SH-SY5Y (cell line): ENCODE results near the gene LNX2.

Experiments used
- GATA2 ChIP-seq: IDR thresholded peaks from 2 replicates; pipeline ENCODE4 v1.6.1; 2011; ENCODE audit warnings: mild to moderate bottlenecking, low read depth, low read length
- GATA3 ChIP-seq: IDR thresholded peaks from 2 replicates; pipeline ENCODE4 v1.6.1; 2011; ENCODE audit warnings: low read depth, mild to moderate bottlenecking, low read length, moderate library complexity

DNA sequence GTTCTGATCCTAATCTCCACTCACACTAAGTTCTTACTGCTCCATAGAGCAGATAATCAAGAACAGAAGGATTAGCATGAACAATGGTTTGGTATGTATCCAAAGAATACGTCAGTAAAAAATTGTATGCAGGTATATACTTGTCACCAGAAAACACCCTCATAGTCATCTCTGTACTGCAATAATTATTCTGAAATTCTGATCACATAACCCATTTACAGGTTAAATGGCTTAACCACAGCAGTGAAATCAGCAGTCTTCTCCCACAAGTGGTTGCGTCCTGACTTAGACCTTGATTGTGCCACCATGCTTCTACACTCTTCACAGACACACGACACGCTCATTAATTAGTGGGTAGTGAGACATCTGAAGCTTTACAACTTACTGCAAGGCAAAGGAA lies 50.9 kb downstream of the LNX2 start:
- TF ChIP-seq GATA3 = no peak
- TF ChIP-seq GATA2 = no peak
